HepG2 (cell line): ENCODE results near the gene EPO. TPM values are rescaled to one million over a fixed set of nuclear protein-coding genes. Genes with fewer than 3 reads are reported as not detected.
A peak's percentile ranks its signal among the peaks of the same experiment; 100 is the strongest.

ENCODE experiments used
- BRCA1 ChIP-seq: sonication (generic); formaldehyde crosslinking; IDR thresholded peaks from 2 replicates; pipeline ENCODE4 v1.4.0; 2020; ENCODE audit warnings: missing genetic modification reagents
- ETV6 ChIP-seq: sonication (generic); formaldehyde crosslinking; conservative IDR thresholded peaks from 2 replicates; pipeline ENCODE4 v1.4.0; 2020; ENCODE audit warnings: missing genetic modification reagents
- IKZF5 ChIP-seq: IDR thresholded peaks from 2 replicates; pipeline ENCODE4 v1.6.1; 2018; ENCODE audit warnings: missing genetic modification reagents, mild to moderate bottlenecking, missing compliant biosample characterization
- KLF11 ChIP-seq: IDR thresholded peaks from 2 replicates; pipeline ENCODE4 v1.6.1; 2016; ENCODE audit warnings: missing compliant biosample characterization
- MBNL3 ChIP-seq: fragments of 250-450 bp; sonication (Bioruptor Pico); conservative IDR thresholded peaks from 2 replicates; pipeline ENCODE4 v1.8.0; 2022; ENCODE audit warnings: mild to moderate bottlenecking, inconsistent platforms
- NCOA2 ChIP-seq: sonication (generic); formaldehyde crosslinking; IDR thresholded peaks from 2 replicates; pipeline ENCODE4 v1.8.0; 2022; ENCODE audit warnings: inconsistent platforms
- NFKB2 ChIP-seq: sonication (generic); formaldehyde crosslinking; IDR thresholded peaks from 2 replicates; pipeline ENCODE4 v1.4.0; 2020; ENCODE audit warnings: missing genetic modification reagents, borderline replicate concordance
- NFYC ChIP-seq: IDR thresholded peaks from 2 replicates; pipeline ENCODE4 v1.6.1; 2016; ENCODE audit warnings: missing genetic modification reagents, missing compliant biosample characterization
- POLR2A ChIP-seq, 2 experiments: IDR thresholded peaks; 2 replicates each; pipeline ENCODE4 v1.6.1; 2011; ENCODE audit warnings: low read depth in 2 of 2, low read length in 2 of 2, mild to moderate bottlenecking in 1 of 2, moderate library complexity in 1 of 2; ENCODE audit not compliant: insufficient read depth in 1 of 2
- REXO4 ChIP-seq: sonication (generic); formaldehyde crosslinking; IDR thresholded peaks from 2 replicates; pipeline ENCODE4 v1.8.0; 2022; ENCODE audit warnings: missing genetic modification reagents, mild to moderate bottlenecking, borderline replicate concordance
- SAP130 ChIP-seq: IDR thresholded peaks from 2 replicates; pipeline ENCODE4 v1.6.1; 2016; ENCODE audit warnings: low read depth
- SIN3A ChIP-seq: IDR thresholded peaks from 2 replicates; pipeline ENCODE4 v1.6.1; 2011; ENCODE audit warnings: low read depth, mild to moderate bottlenecking, control low read depth, low read length, borderline replicate concordance
- XRCC5 ChIP-seq: fragments of 200-400 bp; formaldehyde crosslinking; optimal IDR thresholded peaks from 2 replicates; pipeline ENCODE3; 2017; ENCODE audit warnings: mild to moderate bottlenecking, low read length
- ZBTB34 ChIP-seq: sonication (generic); formaldehyde crosslinking; IDR thresholded peaks from 2 replicates; pipeline ENCODE4 v1.8.0; 2022; ENCODE audit warnings: mild to moderate bottlenecking, missing genetic modification reagents
- ZIK1 ChIP-seq: sonication (generic); formaldehyde crosslinking; IDR thresholded peaks from 2 replicates; pipeline ENCODE4 v1.5.0; 2020; ENCODE audit warnings: mild to moderate bottlenecking, low read depth, missing genetic modification reagents, borderline replicate concordance
- ZNF101 ChIP-seq: sonication (generic); formaldehyde crosslinking; IDR thresholded peaks from 2 replicates; pipeline ENCODE4 v1.4.0; 2020; ENCODE audit warnings: mild to moderate bottlenecking, low read depth, missing genetic modification reagents, borderline replicate concordance
- ZNF136 ChIP-seq: sonication (generic); formaldehyde crosslinking; IDR thresholded peaks from 2 replicates; pipeline ENCODE4 v1.8.1; 2022; ENCODE audit warnings: low read depth, mild to moderate bottlenecking, moderate library complexity, missing genetic modification reagents
- ZNF160 ChIP-seq: sonication (generic); formaldehyde crosslinking; IDR thresholded peaks from 2 replicates; pipeline ENCODE4 v1.8.0; 2022; ENCODE audit warnings: mild to moderate bottlenecking, inconsistent platforms, missing genetic modification reagents
- ZNF234 ChIP-seq: sonication (generic); formaldehyde crosslinking; conservative IDR thresholded peaks from 2 replicates; pipeline ENCODE4 v1.5.1; 2020; ENCODE audit warnings: mild to moderate bottlenecking, missing genetic modification reagents
- ZNF235 ChIP-seq: sonication (generic); formaldehyde crosslinking; IDR thresholded peaks from 2 replicates; pipeline ENCODE4 v1.8.1; 2023; ENCODE audit warnings: mild to moderate bottlenecking, missing genetic modification reagents, borderline replicate concordance
- ZNF414 ChIP-seq: sonication (generic); formaldehyde crosslinking; IDR thresholded peaks from 2 replicates; pipeline ENCODE4 v1.5.0; 2020; ENCODE audit warnings: missing genetic modification reagents
- ZNF550 ChIP-seq: sonication (generic); formaldehyde crosslinking; IDR thresholded peaks from 2 replicates; pipeline ENCODE4 v1.4.0; 2020; ENCODE audit warnings: mild to moderate bottlenecking, missing genetic modification reagents, borderline replicate concordance
- ZSCAN5A ChIP-seq: sonication (generic); formaldehyde crosslinking; IDR thresholded peaks from 2 replicates; pipeline ENCODE4 v1.8.0; 2022; ENCODE audit warnings: mild to moderate bottlenecking, missing genetic modification reagents, borderline replicate concordance
- polyA plus RNA-seq, 8 experiments: library from polyadenylated mRNA; depleted of rRNA in 3 of 8; stranded (reverse) in 7 of 8; unstranded in 1 of 8; fragments of >200 nt; fragmentation: Illumina TruSeq in 4 of 8; extraction: Trizol in 4 of 8; gene quantifications; 2 replicates each; pipeline versions ENCODE4 v1.2.1 to v1.2.3, GENCODE V29; 2011 to 2016; ENCODE audit warnings: low read depth in 4 of 8, missing spikeins in 1 of 8, mixed read lengths in 1 of 8; ENCODE audit not compliant: insufficient read depth in 1 of 8
- total RNA-seq, 5 experiments: library from RNA; depleted of rRNA; stranded (reverse); fragments of >200 nt; fragmentation: Illumina TruSeq; extraction: Trizol; gene quantifications; 2 replicates each; pipeline ENCODE4 v1.2.3, GENCODE V29; 2016; ENCODE audit warnings: low read depth in 1 of 5
- TF ChIP-seq, protein P1 (sequence below): sonication (generic); formaldehyde crosslinking; IDR thresholded peaks from 2 replicates; pipeline ENCODE4 v1.4.0; 2020; ENCODE audit warnings: missing genetic modification reagents, borderline replicate concordance

Gene EPO
- total and polyA plus RNA-seq, 2 of the 13 experiments (the other 11 are each of a cell fraction or from before 2014, with no cell fraction given), result 10.3 to 25.7 TPM

DNA sequence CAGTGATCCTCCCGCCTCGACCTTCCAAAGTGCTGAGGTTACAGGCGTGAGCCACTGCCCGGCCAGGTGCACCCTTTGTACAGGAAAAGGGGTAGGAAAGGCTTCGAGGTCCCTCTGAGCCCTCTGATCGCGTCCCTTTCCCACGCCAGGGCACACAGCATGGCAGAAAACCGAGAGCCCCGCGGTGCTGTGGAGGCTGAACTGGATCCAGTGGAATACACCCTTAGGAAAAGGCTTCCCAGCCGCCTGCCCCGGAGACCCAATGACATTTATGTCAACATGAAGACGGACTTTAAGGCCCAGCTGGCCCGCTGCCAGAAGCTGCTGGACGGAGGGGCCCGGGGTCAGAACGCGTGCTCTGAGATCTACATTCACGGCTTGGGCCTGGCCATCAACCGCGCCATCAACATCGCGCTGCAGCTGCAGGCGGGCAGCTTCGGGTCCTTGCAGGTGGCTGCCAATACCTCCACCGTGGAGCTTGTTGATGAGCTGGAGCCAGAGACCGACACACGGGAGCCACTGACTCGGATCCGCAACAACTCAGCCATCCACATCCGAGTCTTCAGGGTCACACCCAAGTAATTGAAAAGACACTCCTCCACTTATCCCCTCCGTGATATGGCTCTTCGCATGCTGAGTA is 13.5 kb upstream of the EPO start (continued):
- TF ChIP-seq SAP130 (peak; percentile 57; the same call in 1 of the 2 replicates), NFYC (CRISPR knock-in tag) (no peak), ZNF550 (CRISPR knock-in tag) (no peak), BRCA1 (CRISPR knock-in tag) (no peak), ETV6 (CRISPR knock-in tag) (no peak), MBNL3 (CRISPR knock-in tag) (no peak), ZBTB34 (CRISPR knock-in tag) (no peak), ZSCAN5A (no peak), KLF11 (no peak), NFKB2 (peak; percentile 51; the same call in 1 of the 2 replicates), IKZF5 (CRISPR knock-in tag) (no peak), XRCC5 (no peak), REXO4 (CRISPR knock-in tag) (no peak), ZNF234 (CRISPR knock-in tag) (no peak), SIN3A (no peak), ZNF235 (CRISPR knock-in tag) (no peak), NCOA2 (CRISPR knock-in tag) (0 out of 2 replicates have a peak, but pooled peaks have one; percentile 13), ZNF101 (no peak), POLR2A (IDR thresholded peaks at IDR 0.05; ENCODE audit: insufficient read depth in 1 of 2, low read depth in 2 of 2, low read length in 2 of 2) (no peak), ZNF136 (no peak), ZNF160 (CRISPR knock-in tag) (peak; percentile 40; the same call in 1 of the 2 replicates), ZNF414 (CRISPR knock-in tag) (0 out of 2 replicates have a peak, but pooled peaks have one; percentile 38), ZIK1 (CRISPR knock-in tag) (no peak)
- TF ChIP-seq, protein P1, sequence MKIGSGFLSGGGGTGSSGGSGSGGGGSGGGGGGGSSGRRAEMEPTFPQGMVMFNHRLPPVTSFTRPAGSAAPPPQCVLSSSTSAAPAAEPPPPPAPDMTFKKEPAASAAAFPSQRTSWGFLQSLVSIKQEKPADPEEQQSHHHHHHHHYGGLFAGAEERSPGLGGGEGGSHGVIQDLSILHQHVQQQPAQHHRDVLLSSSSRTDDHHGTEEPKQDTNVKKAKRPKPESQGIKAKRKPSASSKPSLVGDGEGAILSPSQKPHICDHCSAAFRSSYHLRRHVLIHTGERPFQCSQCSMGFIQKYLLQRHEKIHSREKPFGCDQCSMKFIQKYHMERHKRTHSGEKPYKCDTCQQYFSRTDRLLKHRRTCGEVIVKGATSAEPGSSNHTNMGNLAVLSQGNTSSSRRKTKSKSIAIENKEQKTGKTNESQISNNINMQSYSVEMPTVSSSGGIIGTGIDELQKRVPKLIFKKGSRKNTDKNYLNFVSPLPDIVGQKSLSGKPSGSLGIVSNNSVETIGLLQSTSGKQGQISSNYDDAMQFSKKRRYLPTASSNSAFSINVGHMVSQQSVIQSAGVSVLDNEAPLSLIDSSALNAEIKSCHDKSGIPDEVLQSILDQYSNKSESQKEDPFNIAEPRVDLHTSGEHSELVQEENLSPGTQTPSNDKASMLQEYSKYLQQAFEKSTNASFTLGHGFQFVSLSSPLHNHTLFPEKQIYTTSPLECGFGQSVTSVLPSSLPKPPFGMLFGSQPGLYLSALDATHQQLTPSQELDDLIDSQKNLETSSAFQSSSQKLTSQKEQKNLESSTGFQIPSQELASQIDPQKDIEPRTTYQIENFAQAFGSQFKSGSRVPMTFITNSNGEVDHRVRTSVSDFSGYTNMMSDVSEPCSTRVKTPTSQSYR (CRISPR knock-in tag), result no peak
